Fibroblast of mammary gland (primary cell): ENCODE results near the gene LRMDA.
A peak's percentile ranks its signal among the peaks of the same experiment; 100 is the strongest.

Experiments
- DNase-seq: peaks from one replicate; pipeline ENCODE4 v3.0.0-alpha.2; 2010; ENCODE audit warnings: low read depth
- H3K4me3 ChIP-seq: 2 replicates; pipeline ENCODE4 v1.5.1; 2011; ENCODE audit warnings: low read depth, mild to moderate bottlenecking, low read length, moderate library complexity; ENCODE audit not compliant: control insufficient read depth
- TF ChIP-seq, protein P1 (sequence below): conservative IDR thresholded peaks from 2 replicates; pipeline ENCODE4 v1.5.1; 2011; ENCODE audit warnings: low read depth, low read length, inconsistent platforms; ENCODE audit not compliant: control insufficient read depth, insufficient read depth

Gene LRMDA

DNA sequence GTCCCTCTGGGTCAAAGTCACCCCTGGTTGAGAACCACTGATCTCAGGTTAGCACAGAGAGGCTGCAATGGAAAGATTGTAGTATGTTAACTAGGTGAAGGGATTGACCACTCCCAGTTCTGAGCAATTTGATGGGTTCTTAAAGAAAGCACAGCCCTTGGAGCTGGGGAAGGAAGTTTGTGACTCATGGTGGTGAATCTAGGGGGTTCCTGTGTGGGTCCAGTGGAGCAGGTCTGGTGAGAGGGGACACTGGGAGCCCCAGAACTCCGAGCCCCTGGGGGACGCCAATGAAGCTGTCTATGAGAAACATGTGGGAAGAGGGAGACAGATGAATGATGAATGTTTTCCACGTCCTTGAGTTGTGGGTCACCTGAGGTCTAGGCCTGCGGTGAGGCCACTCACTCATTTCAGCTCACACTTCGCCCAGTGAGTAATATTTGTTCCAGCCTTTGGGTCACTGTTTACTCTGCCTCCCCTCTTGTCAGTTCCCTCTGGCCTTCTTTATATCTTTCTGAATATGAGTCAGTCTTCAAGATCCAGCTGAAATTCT, 341.9 kb downstream of the LRMDA start:
- TF ChIP-seq, protein P1, sequence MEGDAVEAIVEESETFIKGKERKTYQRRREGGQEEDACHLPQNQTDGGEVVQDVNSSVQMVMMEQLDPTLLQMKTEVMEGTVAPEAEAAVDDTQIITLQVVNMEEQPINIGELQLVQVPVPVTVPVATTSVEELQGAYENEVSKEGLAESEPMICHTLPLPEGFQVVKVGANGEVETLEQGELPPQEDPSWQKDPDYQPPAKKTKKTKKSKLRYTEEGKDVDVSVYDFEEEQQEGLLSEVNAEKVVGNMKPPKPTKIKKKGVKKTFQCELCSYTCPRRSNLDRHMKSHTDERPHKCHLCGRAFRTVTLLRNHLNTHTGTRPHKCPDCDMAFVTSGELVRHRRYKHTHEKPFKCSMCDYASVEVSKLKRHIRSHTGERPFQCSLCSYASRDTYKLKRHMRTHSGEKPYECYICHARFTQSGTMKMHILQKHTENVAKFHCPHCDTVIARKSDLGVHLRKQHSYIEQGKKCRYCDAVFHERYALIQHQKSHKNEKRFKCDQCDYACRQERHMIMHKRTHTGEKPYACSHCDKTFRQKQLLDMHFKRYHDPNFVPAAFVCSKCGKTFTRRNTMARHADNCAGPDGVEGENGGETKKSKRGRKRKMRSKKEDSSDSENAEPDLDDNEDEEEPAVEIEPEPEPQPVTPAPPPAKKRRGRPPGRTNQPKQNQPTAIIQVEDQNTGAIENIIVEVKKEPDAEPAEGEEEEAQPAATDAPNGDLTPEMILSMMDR, result no peak
- peak; percentile 98 for DNase-seq
- no peak overlapping the region for H3K4me3 ChIP-seq

DNA sequence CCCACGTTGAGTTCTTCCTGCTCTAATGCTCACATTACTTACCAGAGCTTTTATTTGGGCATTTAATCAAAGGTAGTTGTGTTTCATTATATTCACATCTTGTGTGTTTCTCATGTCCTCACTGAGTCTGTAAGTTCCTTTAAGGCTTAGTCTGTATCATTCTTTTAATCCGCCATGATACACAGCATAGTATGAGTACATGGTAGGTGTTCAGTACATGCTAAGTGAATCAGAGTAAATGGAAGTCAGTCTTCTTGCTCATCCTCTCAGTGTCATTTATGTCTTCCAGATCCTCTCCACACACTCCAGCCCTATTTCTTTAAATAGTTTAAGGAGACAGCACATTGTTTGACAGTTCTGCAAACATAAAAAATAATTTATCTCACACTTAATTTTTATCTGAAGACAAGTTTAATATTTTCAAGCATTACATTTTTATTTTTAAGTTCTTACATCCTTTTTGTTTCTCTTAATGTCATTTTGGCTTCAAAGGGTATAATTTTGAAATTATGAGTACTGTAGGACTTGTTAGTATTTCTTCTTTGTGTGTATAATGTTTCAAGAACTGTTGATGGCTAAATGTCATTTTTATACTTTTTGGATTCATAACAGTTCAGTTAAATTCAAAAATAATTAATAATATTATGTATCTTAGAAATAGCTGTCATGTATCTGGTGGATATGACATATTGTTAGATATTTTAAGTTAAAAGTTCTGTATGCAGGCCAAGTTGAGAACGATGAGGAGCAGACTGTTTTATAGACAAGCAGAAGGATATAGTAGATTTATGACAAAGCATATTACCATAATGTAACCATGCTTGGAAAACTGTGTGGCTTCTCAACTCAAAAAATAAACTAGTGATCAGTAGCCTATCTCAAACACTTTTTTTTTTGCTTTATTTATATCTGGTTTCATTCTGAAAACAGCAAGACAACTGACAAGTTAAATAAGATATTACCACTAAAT, 342.7 kb downstream of the LRMDA start:
- TF ChIP-seq, protein P1, result no peak
- H3K4me3 ChIP-seq, result no peak overlapping the region
- peak; percentile 82 for DNase-seq

DNA sequence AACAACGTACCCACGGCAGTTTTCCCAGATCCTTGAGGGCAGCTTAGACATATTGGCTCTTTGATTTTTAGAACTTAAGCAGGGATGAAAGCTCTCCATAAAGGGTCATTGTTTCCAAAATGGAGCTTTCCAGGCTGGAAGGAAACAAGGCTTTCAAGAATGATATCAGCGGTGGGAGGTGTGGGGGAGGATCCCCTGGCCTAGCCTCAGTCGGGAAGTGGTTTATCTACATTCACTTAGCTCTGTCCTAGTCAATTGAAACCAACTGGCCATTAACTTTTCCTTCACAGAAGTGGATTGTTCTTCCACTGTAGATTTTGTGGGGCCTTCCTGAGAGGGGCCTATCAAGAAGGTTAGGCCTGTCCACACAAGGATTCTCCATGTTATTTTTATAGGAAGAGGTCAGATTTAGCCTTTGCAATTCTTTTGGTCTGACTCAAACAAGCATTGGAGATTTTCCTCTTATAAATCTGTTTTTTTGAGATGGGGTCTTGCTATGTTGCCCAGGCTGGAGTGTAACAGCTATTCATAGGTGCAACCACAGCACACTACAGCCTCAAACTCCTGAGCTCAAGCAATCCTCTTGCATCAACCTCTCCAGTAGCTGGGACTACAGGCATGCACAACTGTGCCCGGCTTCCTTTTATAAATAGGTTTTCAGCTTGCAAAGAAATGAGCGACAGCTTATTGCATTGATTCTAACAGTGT, 343.5 kb downstream of the LRMDA start:
- TF ChIP-seq, protein P1, result no peak
- H3K4me3 ChIP-seq, result no peak overlapping the region
- peak; percentile 52 for DNase-seq

DNA sequence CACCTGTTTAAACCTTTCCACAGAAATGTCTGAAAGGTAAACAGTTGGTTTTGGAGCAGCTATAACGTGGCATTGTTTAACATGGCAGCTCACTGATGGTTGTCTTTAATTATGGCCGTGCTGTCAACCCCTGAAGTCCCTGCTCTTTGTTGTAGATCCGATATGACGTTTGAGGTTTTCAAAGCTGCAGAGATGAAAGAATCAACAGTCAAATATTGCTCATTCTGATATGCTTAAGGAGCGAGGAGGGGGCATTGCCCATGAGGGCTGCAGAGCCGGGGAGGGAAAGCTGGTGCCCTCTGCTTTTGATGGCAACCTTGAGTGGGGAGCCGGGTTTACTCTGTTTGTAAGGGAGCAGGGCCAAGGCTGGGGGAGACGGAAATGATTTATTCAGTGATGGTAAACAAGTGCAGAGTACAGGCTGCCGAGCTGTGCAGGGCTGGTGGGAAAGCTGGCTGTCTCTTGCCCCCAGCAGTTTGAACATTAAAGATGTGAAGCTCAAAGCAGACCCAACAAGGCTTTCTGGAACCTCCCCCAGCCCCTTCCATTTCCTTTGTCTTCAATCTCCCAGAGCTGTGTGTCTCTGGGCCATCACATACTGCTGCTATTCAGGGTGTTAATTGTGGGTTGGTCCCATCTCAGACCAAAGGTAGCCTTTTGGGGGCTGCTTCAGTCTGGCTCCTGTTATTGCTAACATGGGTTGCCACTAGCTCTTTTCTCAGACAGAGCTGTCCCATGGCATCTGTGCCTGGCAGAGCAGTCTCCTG, 345.5 kb downstream of the LRMDA start:
- TF ChIP-seq, protein P1, result no peak
- no peak overlapping the region for H3K4me3 ChIP-seq
- no peak for DNase-seq

DNA sequence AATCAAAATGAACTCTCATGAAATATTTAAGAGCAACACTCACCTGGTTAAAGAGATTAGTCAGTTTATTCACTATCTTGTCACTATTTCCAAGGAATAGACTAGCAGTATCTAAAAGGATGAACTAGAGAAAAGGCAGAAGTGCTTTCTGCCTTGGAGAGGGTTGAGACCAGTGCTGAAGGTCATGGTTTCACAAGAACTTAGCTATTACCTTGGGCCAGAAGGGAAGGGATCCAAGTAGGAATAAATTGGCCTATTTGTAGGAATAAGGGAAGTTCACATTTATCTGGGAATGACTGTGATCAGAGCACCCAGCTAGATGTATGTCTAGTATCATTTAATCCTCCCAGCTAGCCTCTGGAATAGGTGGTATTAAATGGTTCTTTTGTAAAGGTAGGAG, 347.2 kb downstream of the LRMDA start:
- TF ChIP-seq, protein P1, result no peak
- no peak for DNase-seq
- H3K4me3 ChIP-seq, result no peak overlapping the region

DNA sequence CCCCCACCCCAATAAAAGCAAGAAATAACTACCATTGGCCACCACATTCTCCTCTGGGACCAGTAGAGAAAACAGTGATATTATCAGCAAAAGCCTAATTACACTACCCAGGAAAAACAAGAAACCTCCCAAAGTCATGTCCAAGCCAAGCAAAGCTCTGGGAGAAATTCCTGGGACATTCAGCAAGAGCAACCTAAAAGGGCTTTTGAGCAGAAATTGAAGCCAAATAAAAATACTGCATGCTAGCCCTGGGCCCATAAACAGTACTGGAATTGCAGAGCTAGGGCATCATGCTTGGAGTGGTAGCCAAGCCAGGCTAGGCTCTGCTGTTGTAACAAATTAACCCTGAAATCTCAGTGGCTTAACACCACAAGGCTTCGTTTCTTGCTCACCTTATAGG, 347.9 kb downstream of the LRMDA start:
- no peak overlapping the region for H3K4me3 ChIP-seq
- DNase-seq, result no peak
- TF ChIP-seq, protein P1, result no peak
